Hippocampal formation (tissue), 2 donors: ENCODE results near the gene IFT172.
A peak's percentile ranks its signal among the peaks of the same experiment; 100 is the strongest.
"Not testable (repeated sequence)": the region's sequence is repeated elsewhere in the genome, so short reads cannot be mapped to it uniquely, and the experiment has no call there.

Source experiments
- DNase-seq, 2 donors: peaks; one replicate each; lab custom pipeline; 2025; lab: John Stamatoyannopoulos, UW

Gene IFT172

DNA sequence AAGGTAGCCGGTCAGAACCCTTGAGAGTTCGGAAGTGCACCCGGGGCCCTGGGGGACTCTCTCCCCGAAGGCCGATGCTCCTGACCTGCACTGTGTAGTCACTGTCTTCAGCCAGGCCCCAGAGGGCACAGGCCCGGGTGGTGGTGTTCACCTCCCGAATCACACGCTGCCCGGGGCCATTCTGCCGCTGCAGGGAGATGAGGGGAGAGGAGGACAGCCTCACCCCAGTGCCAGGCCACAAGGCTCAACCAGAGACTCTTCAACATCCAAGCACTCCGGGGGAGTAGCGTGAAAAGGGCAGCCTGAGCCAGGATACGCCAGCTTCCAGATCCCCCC lies 4.4 kb upstream of the IFT172 start:
- DNase-seq: no peak

DNA sequence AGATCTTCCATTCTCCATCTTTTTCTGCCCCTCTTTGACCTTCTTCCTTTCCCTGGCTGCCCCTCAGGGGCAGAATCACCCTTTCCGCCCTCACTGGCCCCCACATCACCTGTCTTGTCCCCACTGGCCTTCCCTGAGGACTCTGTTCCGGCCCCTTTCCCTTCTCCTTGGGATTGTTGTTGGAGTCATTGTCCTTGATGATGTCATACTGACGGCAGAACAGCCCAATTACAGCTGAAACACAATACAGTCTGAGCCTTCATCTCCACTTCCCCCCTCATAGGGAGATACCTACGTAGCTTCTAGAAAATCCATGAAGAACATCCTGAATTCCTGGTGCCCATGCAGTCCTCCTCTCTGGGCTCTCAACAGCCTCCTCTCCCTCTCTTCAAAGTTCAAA lies 3.0 kb upstream of the IFT172 start:
- DNase-seq: no peak

GRCh38 chr2:27489118-27489497 lies 435 bp downstream of the IFT172 start:
- no peak for DNase-seq

DNA sequence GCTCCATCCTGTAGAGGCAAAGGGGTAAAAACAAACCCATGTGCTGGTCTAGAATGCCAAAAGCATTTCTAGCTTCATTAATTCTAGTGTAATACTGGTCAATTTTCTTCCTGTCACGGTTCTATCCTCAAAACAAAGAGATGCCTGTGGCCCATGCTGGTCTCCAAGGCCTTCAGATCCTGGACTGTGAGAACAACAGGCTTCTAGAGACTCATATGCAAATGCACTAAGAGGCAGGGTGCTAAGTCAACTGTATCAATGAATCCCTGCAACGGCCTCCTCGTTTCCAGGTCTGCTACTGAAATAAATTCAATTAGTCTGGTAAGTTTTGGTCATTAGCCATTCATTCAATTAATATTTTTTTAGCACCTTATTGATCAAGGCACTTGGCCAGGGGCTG lies 4.0 kb downstream of the IFT172 start:
- peak in 1 of 2 donors; percentile 5 for DNase-seq

DNA sequence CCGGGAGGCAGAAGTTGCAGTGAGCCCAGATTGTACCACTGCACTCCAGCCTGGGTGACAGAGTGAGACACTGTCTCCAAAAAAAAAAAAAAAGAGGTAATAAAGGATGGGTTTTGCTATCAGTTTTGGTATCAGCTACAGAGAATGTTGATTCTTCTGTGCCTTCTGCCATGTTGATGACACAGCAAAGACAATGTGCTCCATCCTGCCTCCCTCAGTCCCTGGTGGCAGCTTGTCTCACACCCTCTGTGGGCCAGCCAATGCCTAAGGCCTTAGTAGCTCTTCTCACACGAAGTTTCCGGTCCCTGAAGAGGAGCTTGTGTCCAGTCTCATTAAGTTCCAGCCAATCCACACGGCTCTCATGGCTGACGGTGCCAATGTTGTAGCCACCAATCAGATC lies 17.6 kb downstream of the IFT172 start:
- no peak for DNase-seq

DNA sequence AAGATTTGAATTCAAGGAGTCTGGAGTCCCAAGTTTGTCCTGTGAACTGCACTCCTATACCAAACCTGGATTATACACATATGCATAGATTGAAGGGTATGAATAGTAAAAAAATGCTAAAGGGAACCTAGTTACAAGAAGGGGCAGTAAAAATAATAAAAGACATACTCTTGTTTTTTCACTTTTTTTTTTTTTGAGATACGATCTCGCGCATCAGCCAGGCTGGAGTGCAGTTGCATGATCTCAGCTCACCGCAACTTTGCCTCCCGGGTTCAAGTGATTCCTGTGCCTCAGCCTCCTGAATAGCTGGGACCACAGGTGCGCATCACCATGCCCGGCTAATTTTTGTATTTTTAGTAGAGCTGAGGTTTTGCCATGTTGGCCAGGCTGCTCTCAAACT lies 25.1 kb downstream of the IFT172 start:
- DNase-seq: no peak

DNA sequence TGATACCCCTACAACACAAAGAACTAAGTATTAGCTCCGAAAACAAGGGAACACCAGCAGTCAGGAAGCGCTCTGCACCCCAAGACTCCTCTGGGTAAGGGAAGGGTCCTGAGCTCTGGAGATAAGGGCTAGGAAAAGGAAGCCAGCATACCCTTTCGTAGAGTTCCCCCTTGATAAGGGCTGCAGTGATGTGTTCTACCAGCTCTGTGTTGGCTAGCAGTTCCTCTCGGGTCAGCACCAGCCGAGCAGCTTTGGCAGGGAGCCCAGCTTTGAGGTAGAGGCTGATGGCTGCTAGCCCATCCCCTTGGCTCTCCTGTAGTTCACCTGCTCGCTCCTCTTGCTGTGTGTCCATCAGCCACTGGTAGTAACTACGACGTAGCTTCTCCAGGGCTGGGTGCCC lies 28.4 kb downstream of the IFT172 start:
- no peak for DNase-seq

DNA sequence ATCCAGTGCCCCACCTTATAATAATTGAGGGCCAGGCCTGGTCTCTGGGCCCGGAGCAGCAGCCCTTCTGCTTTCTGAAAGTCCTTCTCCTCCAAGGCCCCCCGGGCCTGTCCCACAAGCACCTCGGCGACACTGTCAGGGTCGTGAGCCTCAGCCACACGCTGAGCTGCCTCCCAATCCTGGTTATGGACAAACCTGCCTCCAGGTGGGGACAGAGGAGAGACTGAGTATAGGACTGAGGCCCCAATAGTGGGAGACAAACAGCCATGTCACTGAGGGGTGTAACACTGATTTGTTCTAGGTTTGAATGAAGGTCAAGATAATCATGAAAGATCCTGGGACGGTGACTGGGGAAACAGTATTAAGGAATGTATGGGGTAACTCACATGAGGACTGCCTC lies 35.6 kb downstream of the IFT172 start:
- no peak for DNase-seq

GRCh38 chr2:27451095-27451494 lies 38.4 kb downstream of the IFT172 start:
- DNase-seq: no peak

- DNase-seq: no peak
Observed at GRCh38 chr2:27448381-27448780, 41.2 kb downstream of the IFT172 start.

DNA sequence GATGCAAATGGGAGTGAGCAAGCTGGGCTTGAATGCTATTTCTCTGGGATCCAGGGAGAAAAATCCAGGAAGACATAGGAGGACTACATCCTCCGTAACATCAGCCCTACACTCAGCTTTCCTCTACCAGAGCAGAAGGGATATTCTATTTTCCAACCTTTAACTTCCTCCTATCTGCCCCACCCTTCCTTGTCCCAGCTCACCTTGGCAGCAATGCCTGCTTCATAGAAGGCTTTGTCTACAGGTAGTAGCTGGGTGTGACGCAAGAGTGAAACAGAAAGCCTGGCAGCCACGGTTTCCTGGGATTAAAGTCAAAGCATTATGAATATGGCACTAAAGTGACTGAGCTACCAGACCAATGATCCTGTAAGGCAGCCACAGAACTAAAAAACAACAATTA lies 43.5 kb downstream of the IFT172 start:
- no peak for DNase-seq

- no peak for DNase-seq
Observed at GRCh38 chr2:27445615-27446014, 43.9 kb downstream of the IFT172 start.

DNA sequence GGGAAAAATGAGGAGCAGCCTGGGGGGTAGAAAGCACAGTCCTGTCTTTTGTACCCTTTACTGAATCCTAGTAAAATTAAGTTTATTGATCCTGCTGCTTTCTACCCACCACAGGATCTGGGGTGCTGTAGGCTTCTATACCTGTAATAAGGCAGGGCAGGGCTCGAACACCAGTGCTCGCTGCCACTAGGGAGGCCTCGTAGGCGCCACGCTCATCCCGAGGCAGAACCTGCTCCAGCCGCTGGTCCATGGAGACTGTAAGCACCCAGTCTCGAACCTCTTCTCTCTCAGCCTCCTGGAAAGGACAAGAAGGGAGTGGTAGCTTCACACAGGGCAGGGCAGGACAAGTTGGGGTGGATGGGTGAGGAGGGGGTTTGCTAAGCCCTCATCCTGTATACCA lies 44.4 kb downstream of the IFT172 start:
- no peak for DNase-seq

DNA sequence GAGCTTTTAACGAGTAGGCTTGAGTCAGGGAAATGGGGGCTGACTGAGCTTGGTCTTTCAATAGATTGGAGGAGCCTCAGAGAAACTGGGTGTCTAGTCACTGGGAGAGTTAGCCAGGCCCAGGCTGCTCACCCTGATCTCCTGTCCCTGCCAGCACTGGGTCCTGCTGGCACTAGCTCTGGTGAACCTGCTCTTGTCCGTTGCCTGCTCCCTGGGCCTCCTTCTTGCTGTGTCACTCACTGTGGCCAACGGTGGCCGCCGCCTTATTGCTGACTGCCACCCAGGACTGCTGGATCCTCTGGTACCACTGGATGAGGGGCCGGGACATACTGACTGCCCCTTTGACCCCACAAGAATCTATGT lies 46.6 kb downstream of the IFT172 start:
- DNase-seq: no peak

- DNase-seq: no peak
Observed at GRCh38 chr2:27441958-27442919, 47.3 kb downstream of the IFT172 start, which contains the start of gene KRTCAP3. TSS of gene KRTCAP3 (plus strand) at chr2:27442381. CDS start at chr2:27442413, 32 bp downstream.

GRCh38 chr2:27441226-27441926 lies 48.2 kb downstream of the IFT172 start:
- DNase-seq: no peak

- no peak for DNase-seq
Observed at GRCh38 chr2:27435628-27436027, 53.9 kb downstream of the IFT172 start.

GRCh38 chr2:27431395-27431794 lies 58.1 kb downstream of the IFT172 start:
- DNase-seq: no peak

- DNase-seq: peak; percentile 52 to 82
Observed at GRCh38 chr2:27428978-27429541, 60.5 kb downstream of the IFT172 start.

DNA sequence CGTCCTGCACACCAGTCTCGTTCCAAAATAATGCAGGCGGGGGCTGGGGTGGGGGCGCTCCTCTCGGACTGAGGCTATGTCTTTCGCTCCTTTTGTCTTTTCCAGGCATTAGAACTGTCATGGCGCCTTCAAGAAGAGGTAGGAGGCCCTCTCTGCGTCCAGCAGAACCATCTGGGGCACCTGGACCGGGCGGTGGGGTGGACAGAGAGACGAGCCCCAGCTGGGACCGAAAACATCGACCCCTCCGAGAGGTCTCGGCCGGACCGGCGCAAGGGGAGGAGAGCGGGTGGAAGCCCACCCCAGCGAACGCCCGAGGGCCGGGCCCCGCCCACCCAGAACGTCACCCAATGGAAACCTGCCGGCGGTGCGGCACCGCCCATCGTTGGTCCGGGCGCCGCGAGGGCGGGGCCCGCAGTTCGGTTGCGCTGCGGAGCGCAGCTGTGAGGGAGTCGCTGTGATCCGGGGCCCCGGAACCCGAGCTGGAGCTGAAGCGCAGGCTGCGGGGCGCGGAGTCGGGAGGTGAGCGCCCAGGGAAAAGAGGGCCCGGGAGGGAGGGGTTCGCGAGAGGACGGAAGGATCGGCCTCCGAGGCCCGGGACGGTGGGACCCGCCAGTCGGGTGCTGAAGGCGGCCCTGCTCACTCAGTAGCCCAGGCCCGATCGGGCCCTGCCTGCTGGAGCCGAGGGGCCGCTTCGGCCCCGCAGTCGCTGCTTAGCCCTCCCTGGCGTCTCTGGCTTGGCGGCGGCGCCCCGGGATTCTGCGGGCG lies 61.1 kb downstream of the IFT172 start, which contains the start of gene NRBP1:
TSS of gene NRBP1 (plus strand) at position 419 of the 765 bp plus-strand sequence. CDS start 4,643 bp downstream, outside the sequence.
- peak; percentile 86 to 92 for DNase-seq

DNA sequence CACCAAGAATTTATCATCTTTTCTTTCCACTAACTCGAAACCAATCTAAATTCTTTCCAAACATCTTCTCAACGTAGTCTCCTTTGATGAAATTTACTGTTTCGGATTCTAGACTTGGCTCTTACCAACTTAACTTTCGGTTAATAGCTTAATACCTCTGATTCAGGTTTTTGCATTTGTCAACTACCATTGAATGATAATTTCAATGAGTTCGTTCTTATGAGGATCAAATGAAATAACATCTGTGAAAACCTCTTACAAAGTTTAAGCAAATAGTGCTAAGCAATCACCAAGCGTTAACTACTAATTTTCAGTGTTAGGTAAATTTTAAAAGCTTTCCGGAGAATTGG lies 61.7 kb downstream of the IFT172 start:
- DNase-seq: no peak

DNA sequence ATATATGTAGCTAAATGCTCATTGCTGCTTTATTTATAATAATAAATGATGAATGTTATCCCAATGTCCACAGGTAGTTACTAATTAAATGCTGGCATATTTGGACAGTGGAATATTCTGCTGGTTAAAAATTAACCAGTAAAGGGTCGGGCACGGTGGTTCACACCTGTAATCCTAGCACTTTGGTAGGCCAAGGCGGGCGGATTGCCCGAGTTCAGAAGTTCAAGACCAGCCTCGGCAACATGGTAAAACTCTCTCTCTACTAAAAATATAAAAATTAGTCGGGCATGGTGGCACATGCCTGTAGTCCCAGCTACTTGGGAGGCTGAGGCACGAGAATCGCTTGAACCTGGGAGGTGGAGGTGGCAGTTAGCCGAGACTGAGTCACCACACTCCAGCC lies 64.5 kb downstream of the IFT172 start:
- not testable (repeated sequence) for DNase-seq
